OCI-LY3 (cell line): ENCODE results near the gene GRM8.

Experiments used
- H2AFZ ChIP-seq: fragments of 200-600, 300-600 bp; shearing (Covaris generic); 2 replicates; pipeline ENCODE4 v1.6.0; 2014; ENCODE audit warnings: antibody characterized with exemption, low read depth, low read length
- H3K27ac ChIP-seq: fragments of 200-600, 300-600 bp; sonication (generic); 2 replicates; pipeline ENCODE4 v1.5.1; 2014; ENCODE audit warnings: mild to moderate bottlenecking, low read length, moderate library complexity, mixed read lengths
- H3K27me3 ChIP-seq: fragments of 200-600, 300-600 bp; sonication (generic); 2 replicates; pipeline ENCODE4 v1.6.1; 2014; ENCODE audit warnings: low read depth, low read length, mixed read lengths
- H3K36me3 ChIP-seq: fragments of 200-600, 300-600 bp; sonication (generic); replicated peaks from 2 replicates; pipeline ENCODE3; 2014; ENCODE audit warnings: low read depth, low read length, mixed read lengths
- H3K4me1 ChIP-seq: fragments of 300-600, 200-600 bp; sonication (generic); 2 replicates; pipeline ENCODE4 v1.6.1; 2014; ENCODE audit warnings: low read length, mixed read lengths
- H3K4me2 ChIP-seq: fragments of 200-600, 300-600 bp; sonication (generic); 2 replicates; pipeline ENCODE4 v1.6.1; 2014; ENCODE audit warnings: low read length, mixed read lengths
- H3K4me3 ChIP-seq: fragments of 300-600, 200-600 bp; sonication (generic); 2 replicates; pipeline ENCODE4 v1.5.1; 2014; ENCODE audit warnings: antibody characterized with exemption, mild to moderate bottlenecking, low read length, moderate library complexity
- H3K79me2 ChIP-seq: fragments of 300-600, 200-600 bp; shearing (Covaris generic); 2 replicates; pipeline ENCODE4 v1.6.1; 2014; ENCODE audit warnings: mild to moderate bottlenecking, low read length, mixed read lengths
- H3K9ac ChIP-seq: fragments of 300-600, 200-600 bp; shearing (Covaris generic); 2 replicates; pipeline ENCODE4 v1.6.0; 2014; ENCODE audit warnings: mild to moderate bottlenecking, low read length, moderate library complexity
- H3K9me3 ChIP-seq: fragments of 200-600, 300-600 bp; shearing (Covaris generic); 2 replicates; pipeline ENCODE4 v1.6.1; 2014; ENCODE audit warnings: low read length, mixed read lengths; ENCODE audit not compliant: insufficient read depth
- H4K20me1 ChIP-seq: fragments of 200-600, 300-600 bp; sonication (generic); 2 replicates; pipeline ENCODE4 v1.6.1; 2016; ENCODE audit warnings: low read length, mixed read lengths; ENCODE audit not compliant: insufficient read depth
- EZH2phosphoT487 ChIP-seq: fragments of 200-600 bp; shearing (Covaris generic); IDR thresholded peaks from 2 replicates; pipeline ENCODE4 v1.6.1; 2018; ENCODE audit warnings: antibody characterized with exemption, mixed run types, low read depth
- TF ChIP-seq, protein P1 (sequence below): fragments of 200-600, 300-600 bp; sonication (generic); IDR thresholded peaks from 2 replicates; pipeline ENCODE4 v1.5.1; 2014; ENCODE audit warnings: antibody characterized with exemption, low read length, low read depth

GRM8 gene

DNA sequence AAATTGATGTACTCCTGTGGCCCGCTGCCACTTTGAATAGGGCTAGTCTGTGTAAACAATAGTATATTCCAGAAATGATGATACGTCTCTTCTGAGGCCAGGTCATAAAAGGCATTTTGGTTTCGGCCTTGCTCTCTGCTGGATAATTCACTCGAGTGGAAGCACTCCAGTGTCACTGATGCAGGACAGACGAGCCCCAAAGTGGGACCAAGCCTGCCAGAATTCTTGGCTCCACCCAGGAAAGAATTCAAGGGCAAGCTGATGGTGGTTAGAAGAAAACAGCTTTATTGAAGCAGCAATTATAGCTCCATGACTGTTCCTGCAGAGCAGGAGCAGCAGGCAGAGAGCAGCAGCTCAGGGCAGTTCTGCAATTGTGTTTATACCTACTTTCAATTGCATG is 717.6 kb downstream of the GRM8 start:
- H3K4me3 ChIP-seq, result no peak overlapping the region
- H3K36me3 ChIP-seq, result no peaks in the 10 kb centered on the region
- H2AFZ ChIP-seq, result no peak overlapping the region
- no peaks in the 10 kb centered on the region for H4K20me1 ChIP-seq
- no peaks in the 10 kb centered on the region for H3K79me2 ChIP-seq
- no peak overlapping the region for H3K4me2 ChIP-seq
- H3K9ac ChIP-seq, result no peak overlapping the region
- H3K27ac ChIP-seq, result no peak overlapping the region
- no peaks in the 10 kb centered on the region for H3K9me3 ChIP-seq
- no peaks in the 10 kb centered on the region for H3K4me1 ChIP-seq
- no peak for TF ChIP-seq EZH2phosphoT487
- TF ChIP-seq, protein P1, sequence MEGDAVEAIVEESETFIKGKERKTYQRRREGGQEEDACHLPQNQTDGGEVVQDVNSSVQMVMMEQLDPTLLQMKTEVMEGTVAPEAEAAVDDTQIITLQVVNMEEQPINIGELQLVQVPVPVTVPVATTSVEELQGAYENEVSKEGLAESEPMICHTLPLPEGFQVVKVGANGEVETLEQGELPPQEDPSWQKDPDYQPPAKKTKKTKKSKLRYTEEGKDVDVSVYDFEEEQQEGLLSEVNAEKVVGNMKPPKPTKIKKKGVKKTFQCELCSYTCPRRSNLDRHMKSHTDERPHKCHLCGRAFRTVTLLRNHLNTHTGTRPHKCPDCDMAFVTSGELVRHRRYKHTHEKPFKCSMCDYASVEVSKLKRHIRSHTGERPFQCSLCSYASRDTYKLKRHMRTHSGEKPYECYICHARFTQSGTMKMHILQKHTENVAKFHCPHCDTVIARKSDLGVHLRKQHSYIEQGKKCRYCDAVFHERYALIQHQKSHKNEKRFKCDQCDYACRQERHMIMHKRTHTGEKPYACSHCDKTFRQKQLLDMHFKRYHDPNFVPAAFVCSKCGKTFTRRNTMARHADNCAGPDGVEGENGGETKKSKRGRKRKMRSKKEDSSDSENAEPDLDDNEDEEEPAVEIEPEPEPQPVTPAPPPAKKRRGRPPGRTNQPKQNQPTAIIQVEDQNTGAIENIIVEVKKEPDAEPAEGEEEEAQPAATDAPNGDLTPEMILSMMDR, result no peak
- no peaks in the 10 kb centered on the region for H3K27me3 ChIP-seq

DNA sequence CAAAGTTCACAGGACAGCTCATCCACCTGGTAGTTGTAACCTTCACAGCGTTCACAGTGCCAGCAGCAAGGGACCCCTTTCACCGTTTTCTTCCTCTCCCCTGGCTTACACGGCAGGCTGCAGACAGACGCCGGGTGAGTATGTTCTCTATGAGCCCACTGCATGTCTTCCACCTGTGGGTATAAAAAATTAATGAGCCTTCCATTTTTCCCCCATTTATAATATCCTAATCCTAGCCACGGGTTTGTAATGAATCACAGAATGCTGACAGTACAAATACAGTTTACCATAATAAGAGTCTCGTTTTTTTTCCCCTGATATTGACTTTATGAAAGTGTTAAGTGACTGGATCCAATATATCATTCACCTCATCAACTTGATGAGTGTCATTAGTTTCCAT is 719.0 kb downstream of the GRM8 start:
- Histone ChIP-seq H4K20me1 (no peaks in the 10 kb centered on the region), H3K79me2 (no peaks in the 10 kb centered on the region), H3K4me3 (no peak overlapping the region), H2AFZ (no peak overlapping the region), H3K4me1 (no peaks in the 10 kb centered on the region), H3K4me2 (no peak overlapping the region), H3K27me3 (no peaks in the 10 kb centered on the region), H3K36me3 (no peaks in the 10 kb centered on the region), H3K27ac (no peak overlapping the region), H3K9ac (no peak overlapping the region), H3K9me3 (no peaks in the 10 kb centered on the region)
- no peak for TF ChIP-seq EZH2phosphoT487
- TF ChIP-seq, protein P1, result no peak

DNA sequence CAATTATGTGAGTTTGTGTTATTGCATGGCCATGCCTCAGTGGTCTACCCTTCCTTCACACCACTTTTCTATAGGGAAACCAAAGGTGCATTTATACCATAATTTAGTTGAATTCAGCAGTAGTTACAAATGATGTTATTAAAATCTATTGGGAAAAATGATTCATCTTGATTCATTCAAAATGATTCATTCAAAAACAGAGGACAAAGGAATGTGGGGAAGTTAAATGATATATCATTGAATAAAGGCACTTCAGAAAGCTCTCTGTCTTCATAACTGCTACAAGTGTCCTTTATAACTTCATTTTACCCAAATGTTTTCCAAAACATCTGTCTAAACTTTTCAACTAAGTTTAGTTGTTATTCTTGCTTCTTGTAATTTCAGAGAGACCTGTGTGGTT is 722.9 kb downstream of the GRM8 start:
- TF ChIP-seq, protein P1, result no peak
- no peak for TF ChIP-seq EZH2phosphoT487
- H3K36me3 ChIP-seq, result no peaks in the 10 kb centered on the region
- no peak overlapping the region for H3K27ac ChIP-seq
- no peak overlapping the region for H3K4me3 ChIP-seq
- H2AFZ ChIP-seq, result no peak overlapping the region
- H3K9ac ChIP-seq, result no peak overlapping the region
- no peaks in the 10 kb centered on the region for H3K79me2 ChIP-seq
- no peaks in the 10 kb centered on the region for H4K20me1 ChIP-seq
- H3K27me3 ChIP-seq, result no peaks in the 10 kb centered on the region
- no peaks in the 10 kb centered on the region for H3K4me1 ChIP-seq
- no peaks in the 10 kb centered on the region for H3K9me3 ChIP-seq
- no peak overlapping the region for H3K4me2 ChIP-seq

DNA sequence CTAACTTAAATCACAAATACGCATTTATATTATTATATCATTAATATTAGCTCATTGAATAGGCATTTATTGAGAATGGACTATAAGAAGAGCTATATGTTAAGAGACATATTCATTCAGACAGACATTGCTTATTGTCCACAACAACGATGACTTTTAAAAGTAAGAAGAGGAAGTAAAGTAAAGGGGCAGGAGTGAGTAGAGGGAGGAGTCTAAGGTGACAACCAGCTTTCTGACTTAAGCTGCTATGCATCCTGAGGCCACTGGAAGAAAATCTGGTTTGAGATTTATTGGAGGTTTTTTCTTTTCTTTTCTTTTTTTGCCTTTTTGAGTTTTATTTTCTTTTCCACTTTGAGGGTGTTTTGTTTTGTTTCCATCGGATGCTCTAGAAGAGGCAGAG is 723.5 kb downstream of the GRM8 start:
- Histone ChIP-seq H3K27ac (no peak overlapping the region), H3K9me3 (no peaks in the 10 kb centered on the region), H2AFZ (no peak overlapping the region), H3K79me2 (no peaks in the 10 kb centered on the region), H3K36me3 (no peaks in the 10 kb centered on the region), H3K4me3 (no peak overlapping the region), H3K9ac (no peak overlapping the region), H3K4me2 (no peak overlapping the region), H3K4me1 (no peaks in the 10 kb centered on the region), H3K27me3 (no peaks in the 10 kb centered on the region), H4K20me1 (no peaks in the 10 kb centered on the region)
- TF ChIP-seq, protein P1, result no peak
- TF ChIP-seq EZH2phosphoT487, result no peak
